ENCODE results near the gene DCHS1. TPM values are rescaled to one million over a fixed set of nuclear protein-coding genes. Genes with fewer than 3 reads are reported as not detected.
A peak's percentile ranks its signal among the peaks of the same experiment; 100 is the strongest.

The DCHS1 gene
- total and polyA plus RNA-seq, 9 of the 15 experiments (the other 6 are each of a cell fraction or from before 2014, with no cell fraction given) = 0.04 to 0.49 (median 0.14) TPM; not detected in 2

GRCh38 chr11:6650980-6651379 lies 4.6 kb downstream of the DCHS1 start (continued):
- no peak for TF ChIP-seq TAF9B (IDR thresholded peaks at IDR 0.05; ENCODE audit: partially characterized antibody)
- TF ChIP-seq ESRRB (CRISPR knock-in tag; IDR thresholded peaks at IDR 0.05; ENCODE audit: borderline replicate concordance) = no peak
- TF ChIP-seq RFX1 (IDR thresholded peaks at IDR 0.05) = no peak
- no peak for TF ChIP-seq ZFPM2 (CRISPR knock-in tag; IDR thresholded peaks at IDR 0.05)
- TF ChIP-seq DEAF1 (CRISPR knock-in tag; IDR thresholded peaks at IDR 0.05) = no peak
- no peak for TF ChIP-seq ZNF146 (CRISPR knock-in tag; IDR thresholded peaks at IDR 0.05; ENCODE audit: unreplicated experiment)
- TF ChIP-seq GABPB2 (CRISPR knock-in tag; conservative IDR thresholded peaks at IDR 0.05) = no peak
- TF ChIP-seq CBX8 (IDR thresholded peaks at IDR 0.05; ENCODE audit: borderline replicate concordance, extremely low read depth, low read depth, low read length, poor library complexity, severe bottlenecking) = no peak
- TF ChIP-seq ZNF407 (IDR thresholded peaks at IDR 0.05; ENCODE audit: low read depth) = no peak
- TF ChIP-seq ZNF444 (CRISPR knock-in tag; IDR thresholded peaks at IDR 0.05) = no peak
- peak; percentile 76 for TF ChIP-seq SOX6 (IDR thresholded peaks at IDR 0.05)
- no peak for TF ChIP-seq CLOCK (CRISPR knock-in tag; IDR thresholded peaks at IDR 0.05; ENCODE audit: borderline replicate concordance)
- TF ChIP-seq RNF2 (IDR thresholded peaks at IDR 0.05) = no peak
- no peak for TF ChIP-seq PATZ1 (CRISPR knock-in tag; IDR thresholded peaks at IDR 0.05; ENCODE audit: borderline replicate concordance)

Measured in K562 (cell line).